Measurements from ENCODE around the gene CALY. TPM values are rescaled to one million over a fixed set of nuclear protein-coding genes. Genes with fewer than 3 reads are reported as not detected.
A peak's percentile ranks its signal among the peaks of the same experiment; 100 is the strongest.
"Not testable (repeated sequence)": the region's sequence is repeated elsewhere in the genome, so short reads cannot be mapped to it uniquely, and the experiment has no call there.

CALY gene
- total RNA-seq, 1 experiment from 2014 or later, result not detected

GRCh38 chr10:133377818-133378250, 41.1 kb upstream of the CALY start:
- Histone ChIP-seq H3K9ac (ENCODE audit: low read length) (peak overlapping the region; percentile 36; the same call in 1 of the 2 replicates), H3K36me3 (ENCODE audit: low read depth, low read length) (no peaks in the 10 kb centered on the region), H3K27ac (ENCODE audit: low read length) (no peak overlapping the region), H3K79me2 (ENCODE audit: low read length) (no peaks in the 10 kb centered on the region), H4K20me1 (ENCODE audit: low read length) (no peaks in the 10 kb centered on the region), H3K9me2 (replicated peaks; ENCODE audit: low read length) (no peaks in the 10 kb centered on the region), H3K4me3 (ENCODE audit: low read length) (peak overlapping the region; percentile 75), H3K27me3 (ENCODE audit: low read length) (no peaks in the 10 kb centered on the region), H3K4me1 (ENCODE audit: insufficient read depth, low read length) (peaks cover 3% of the 10 kb centered on the region; the same call in 1 of the 2 replicates), H3K4me2 (ENCODE audit: low read length) (peak overlapping the region; percentile 97), H2AFZ (ENCODE audit: low read length) (peak overlapping the region; percentile 88), H3F3A (ENCODE audit: low read length, unreplicated experiment) (no peaks in the 10 kb centered on the region), H3K9me3 (ENCODE audit: low read length) (no peaks in the 10 kb centered on the region)
- CTCF ChIA-PET, result no interaction called here
- intact Hi-C loops (cut with micrococcal nuclease), result no loop called here
- POLR2A ChIA-PET (ENCODE audit: unreplicated experiment), result no interaction called here
- no peak for DNase-seq
- peak; percentile 3 for ATAC-seq
- no peak for TF ChIP-seq EZH2phosphoT487 (IDR thresholded peaks at IDR 0.05; ENCODE audit: borderline replicate concordance, low read length)
- TF ChIP-seq CTCF (conservative IDR thresholded peaks at IDR 0.05; ENCODE audit: low read depth, low read length), result no peak
- no peak for TF ChIP-seq EZH2 (IDR thresholded peaks at IDR 0.05; ENCODE audit: low read length, unreplicated experiment)
- no TSS peak for BruUV-seq (replicated peaks)

DNA sequence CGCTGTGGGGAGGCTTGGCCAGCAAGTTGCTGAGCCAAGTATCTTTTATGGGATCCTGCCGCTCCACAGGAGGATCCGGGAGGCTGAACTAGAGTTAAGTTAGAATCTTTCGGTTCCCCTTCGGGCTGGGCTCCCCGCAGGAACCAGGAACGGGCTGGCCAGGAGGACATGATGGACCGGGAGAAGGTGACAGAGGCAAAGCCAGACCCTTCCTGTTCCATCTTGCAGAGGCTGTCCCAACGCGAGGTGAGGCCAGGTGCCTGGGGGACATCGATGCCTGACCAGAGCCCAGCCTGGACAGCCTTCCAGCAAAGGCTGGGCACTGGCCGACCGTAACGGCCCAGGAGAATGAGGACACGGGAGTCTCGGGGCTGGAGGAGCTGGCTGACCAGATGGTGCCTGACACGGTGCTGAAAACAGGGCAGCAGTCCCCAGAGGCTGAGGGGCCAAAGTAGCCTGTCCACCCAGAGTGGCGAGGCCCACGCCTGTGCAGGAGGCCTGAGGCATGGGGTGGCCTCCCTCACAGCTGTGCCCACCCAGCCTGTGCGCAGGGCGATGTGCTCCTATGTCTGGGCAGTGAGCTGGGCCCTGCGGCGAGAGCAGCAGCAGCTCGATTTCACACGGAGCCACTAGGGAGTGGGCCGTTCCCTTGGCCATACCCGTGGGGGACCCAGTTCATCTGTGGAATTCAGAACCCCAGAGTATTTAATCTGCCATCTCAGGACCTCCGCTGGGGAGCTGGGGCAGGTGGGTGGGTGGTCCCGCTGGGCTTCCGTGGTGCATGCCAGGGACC, 40.5 kb upstream of the CALY start:
- H3K79me2 ChIP-seq (ENCODE audit: low read length), result peaks cover 4% of the 10 kb centered on the region; the same call in 1 of the 2 replicates
- CTCF ChIA-PET, result no interaction called here
- H3K4me3 ChIP-seq (ENCODE audit: low read length), result no peak overlapping the region
- DNase-seq, result no peak
- no peaks in the 10 kb centered on the region for H4K20me1 ChIP-seq (ENCODE audit: low read length)
- H3K4me1 ChIP-seq (ENCODE audit: insufficient read depth, low read length), result peaks cover 3% of the 10 kb centered on the region; the same call in 1 of the 2 replicates
- intact Hi-C loops (cut with micrococcal nuclease), result no loop called here
- no peaks in the 10 kb centered on the region for H3K9me2 ChIP-seq (replicated peaks; ENCODE audit: low read length)
- H2AFZ ChIP-seq (ENCODE audit: low read length), result no peak overlapping the region
- no peak overlapping the region for H3K9ac ChIP-seq (ENCODE audit: low read length)
- POLR2A ChIA-PET (ENCODE audit: unreplicated experiment), result no interaction called here
- peak overlapping the region; percentile 97; the same call in 1 of the 2 replicates for H3K4me2 ChIP-seq (ENCODE audit: low read length)
- no peak overlapping the region for H3K27ac ChIP-seq (ENCODE audit: low read length)
- no peaks in the 10 kb centered on the region for H3K27me3 ChIP-seq (ENCODE audit: low read length)
- H3F3A ChIP-seq (ENCODE audit: low read length, unreplicated experiment), result no peaks in the 10 kb centered on the region
- no peak for ATAC-seq
- H3K36me3 ChIP-seq (ENCODE audit: low read depth, low read length), result no peaks in the 10 kb centered on the region
- TF ChIP-seq EZH2 (IDR thresholded peaks at IDR 0.05; ENCODE audit: low read length, unreplicated experiment) (no peak), EZH2phosphoT487 (IDR thresholded peaks at IDR 0.05; ENCODE audit: borderline replicate concordance, low read length) (no peak), CTCF (conservative IDR thresholded peaks at IDR 0.05; ENCODE audit: low read depth, low read length) (no peak)
- no peaks in the 10 kb centered on the region for H3K9me3 ChIP-seq (ENCODE audit: low read length)
- no TSS peak for BruUV-seq (replicated peaks)

GRCh38 chr10:133376183-133376582, 39.5 kb upstream of the CALY start:
- H3K4me2 ChIP-seq (ENCODE audit: low read length); H3K4me1 ChIP-seq (ENCODE audit: insufficient read depth, low read length); H3K27ac ChIP-seq (ENCODE audit: low read length); CTCF ChIA-PET; H3K27me3 ChIP-seq (ENCODE audit: low read length); H4K20me1 ChIP-seq (ENCODE audit: low read length); H3K9ac ChIP-seq (ENCODE audit: low read length); POLR2A ChIA-PET (ENCODE audit: unreplicated experiment); H2AFZ ChIP-seq (ENCODE audit: low read length); H3F3A ChIP-seq (ENCODE audit: low read length, unreplicated experiment); H3K9me2 ChIP-seq (replicated peaks; ENCODE audit: low read length); H3K4me3 ChIP-seq (ENCODE audit: low read length); ATAC-seq; intact Hi-C loops (cut with micrococcal nuclease); BruUV-seq (replicated peaks); H3K79me2 ChIP-seq (ENCODE audit: low read length); DNase-seq; H3K9me3 ChIP-seq (ENCODE audit: low read length); H3K36me3 ChIP-seq (ENCODE audit: low read depth, low read length): not testable (repeated sequence)

Measured in PC-3 (cell line).